Measurements from ENCODE around the gene C7orf25.

The C7orf25 gene

DNA sequence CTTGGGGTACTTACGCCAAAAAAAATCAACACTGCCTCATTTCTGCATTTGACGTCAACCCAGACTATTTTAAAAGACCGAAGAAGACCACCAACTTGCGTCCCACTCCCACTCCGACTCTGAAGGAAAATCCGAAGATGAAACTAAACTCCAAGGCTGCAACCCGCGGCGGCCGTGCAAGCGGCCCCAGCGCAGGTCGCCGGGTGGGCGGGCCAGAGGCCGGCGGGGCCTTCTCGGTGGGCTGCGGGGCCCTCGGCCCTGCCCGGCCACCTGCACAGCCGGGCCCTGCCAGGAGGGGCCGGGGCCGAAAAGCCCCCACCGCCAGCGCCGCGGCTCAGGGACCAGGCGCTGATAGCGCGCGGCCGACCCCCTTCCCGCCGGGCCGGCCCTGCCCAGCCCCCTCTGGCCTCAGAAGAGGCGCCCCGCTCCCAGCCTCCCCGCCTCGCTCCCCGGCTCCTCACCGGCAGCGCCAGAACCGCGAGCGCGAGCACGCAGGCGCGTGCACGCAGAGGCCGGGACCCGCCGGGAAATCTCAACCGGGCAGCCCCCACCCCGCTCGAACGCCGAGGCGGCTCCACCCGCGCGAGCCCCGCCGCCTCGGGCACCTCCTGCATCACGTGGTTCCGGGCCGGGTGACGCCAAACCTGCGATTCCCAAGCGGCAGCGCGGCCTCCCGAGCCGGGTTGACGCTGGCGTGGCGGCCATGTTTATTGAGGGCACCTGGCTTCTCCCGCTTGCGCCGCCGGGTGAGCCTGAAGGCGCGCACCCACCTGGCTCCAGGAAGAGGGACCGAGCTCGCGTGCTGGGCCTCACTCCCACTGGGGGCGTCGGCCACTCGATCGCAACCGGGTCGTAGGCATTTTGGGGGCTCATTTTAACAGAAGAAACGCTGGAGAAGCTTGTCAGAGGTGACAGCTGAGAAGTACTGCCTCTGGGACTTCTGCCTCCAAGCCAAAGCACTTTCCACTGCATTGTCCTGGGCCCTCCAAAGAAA, at the start of gene C7orf25:
TSS of gene C7orf25 (minus strand) at position 617 of the 994 bp plus-strand sequence. CDS start 1,170 bp downstream, outside the sequence.
- H3K4me2 ChIP-seq (ENCODE audit: low read length): peak within 1 kb of the TSS; percentile 81
- no peaks in the 10 kb centered on the region for H3K27me3 ChIP-seq (ENCODE audit: control insufficient read depth, low read length)
- no peaks in the 10 kb centered on the region for H4K20me1 ChIP-seq (ENCODE audit: control insufficient read depth, insufficient read depth, low read depth, low read length)
- H3F3A ChIP-seq (ENCODE audit: control insufficient read depth, insufficient read depth): peaks cover 28% of the 10 kb centered on the region
- peaks cover 35% of the 10 kb centered on the region for H3K4me1 ChIP-seq (ENCODE audit: control insufficient read depth, low read length)
- H3K79me2 ChIP-seq (ENCODE audit: control insufficient read depth, low read length): peaks cover 16% of the 10 kb centered on the region
- no peaks in the 10 kb centered on the region for H3K9me2 ChIP-seq (replicated peaks; ENCODE audit: control insufficient read depth, low read length)
- peaks cover 37% of the 10 kb centered on the region for H3K36me3 ChIP-seq (ENCODE audit: control insufficient read depth, low read length)
- TF ChIP-seq EZH2phosphoT487 (IDR thresholded peaks at IDR 0.05; ENCODE audit: borderline replicate concordance, low read length): no peak
- TF ChIP-seq, protein P1, sequence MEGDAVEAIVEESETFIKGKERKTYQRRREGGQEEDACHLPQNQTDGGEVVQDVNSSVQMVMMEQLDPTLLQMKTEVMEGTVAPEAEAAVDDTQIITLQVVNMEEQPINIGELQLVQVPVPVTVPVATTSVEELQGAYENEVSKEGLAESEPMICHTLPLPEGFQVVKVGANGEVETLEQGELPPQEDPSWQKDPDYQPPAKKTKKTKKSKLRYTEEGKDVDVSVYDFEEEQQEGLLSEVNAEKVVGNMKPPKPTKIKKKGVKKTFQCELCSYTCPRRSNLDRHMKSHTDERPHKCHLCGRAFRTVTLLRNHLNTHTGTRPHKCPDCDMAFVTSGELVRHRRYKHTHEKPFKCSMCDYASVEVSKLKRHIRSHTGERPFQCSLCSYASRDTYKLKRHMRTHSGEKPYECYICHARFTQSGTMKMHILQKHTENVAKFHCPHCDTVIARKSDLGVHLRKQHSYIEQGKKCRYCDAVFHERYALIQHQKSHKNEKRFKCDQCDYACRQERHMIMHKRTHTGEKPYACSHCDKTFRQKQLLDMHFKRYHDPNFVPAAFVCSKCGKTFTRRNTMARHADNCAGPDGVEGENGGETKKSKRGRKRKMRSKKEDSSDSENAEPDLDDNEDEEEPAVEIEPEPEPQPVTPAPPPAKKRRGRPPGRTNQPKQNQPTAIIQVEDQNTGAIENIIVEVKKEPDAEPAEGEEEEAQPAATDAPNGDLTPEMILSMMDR (IDR thresholded peaks at IDR 0.05; ENCODE audit: low read depth, low read length, poor library complexity, severe bottlenecking): peak; percentile 35
- H3K27ac ChIP-seq (ENCODE audit: low read depth, low read length): 0 out of 2 replicates have a peak within 1 kb of the TSS, but pooled peaks have one; percentile 8
- peak within 1 kb of the TSS; percentile 86 for H3K4me3 ChIP-seq (ENCODE audit: low read length)
- H3K9me3 ChIP-seq (ENCODE audit: control insufficient read depth, insufficient read depth, low read length): no peaks in the 10 kb centered on the region

DNA sequence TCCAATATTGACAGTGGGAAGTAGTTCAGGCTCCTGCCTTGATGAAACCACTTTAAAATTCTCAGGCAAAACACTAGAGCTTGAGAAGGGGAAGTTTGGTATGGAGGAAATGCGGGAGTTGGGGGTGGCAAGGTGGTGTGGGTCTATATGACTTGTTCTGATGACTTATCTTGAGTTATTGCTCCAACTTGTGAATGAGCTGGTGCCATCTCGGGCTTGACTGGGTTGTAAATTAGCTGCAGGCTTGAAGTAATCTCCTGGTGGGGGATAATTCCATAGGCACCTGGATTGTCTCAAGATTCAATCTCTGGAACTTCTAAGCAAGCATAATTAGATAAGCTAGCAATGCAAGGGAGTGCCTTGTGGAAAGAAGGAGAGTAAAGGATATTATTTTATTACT, 49.3 kb upstream of the C7orf25 start:
- no peaks in the 10 kb centered on the region for H4K20me1 ChIP-seq (ENCODE audit: control insufficient read depth, insufficient read depth, low read depth, low read length)
- no peaks in the 10 kb centered on the region for H3K79me2 ChIP-seq (ENCODE audit: control insufficient read depth, low read length)
- H3K4me1 ChIP-seq (ENCODE audit: control insufficient read depth, low read length): no peaks in the 10 kb centered on the region
- H3K27me3 ChIP-seq (ENCODE audit: control insufficient read depth, low read length): peaks cover 10% of the 10 kb centered on the region
- no peaks in the 10 kb centered on the region for H3K36me3 ChIP-seq (ENCODE audit: control insufficient read depth, low read length)
- H3K27ac ChIP-seq (ENCODE audit: low read depth, low read length): no peak overlapping the region
- no peaks in the 10 kb centered on the region for H3F3A ChIP-seq (ENCODE audit: control insufficient read depth, insufficient read depth)
- no peaks in the 10 kb centered on the region for H3K9me2 ChIP-seq (replicated peaks; ENCODE audit: control insufficient read depth, low read length)
- H3K4me2 ChIP-seq (ENCODE audit: low read length): no peak overlapping the region
- TF ChIP-seq EZH2phosphoT487 (IDR thresholded peaks at IDR 0.05; ENCODE audit: borderline replicate concordance, low read length): no peak
- TF ChIP-seq, protein P1 (IDR thresholded peaks at IDR 0.05; ENCODE audit: low read depth, low read length, poor library complexity, severe bottlenecking): no peak
- no peak overlapping the region for H3K4me3 ChIP-seq (ENCODE audit: low read length)
- peaks cover 3% of the 10 kb centered on the region; the same call in 1 of the 2 replicates for H3K9me3 ChIP-seq (ENCODE audit: control insufficient read depth, insufficient read depth, low read length)

DNA sequence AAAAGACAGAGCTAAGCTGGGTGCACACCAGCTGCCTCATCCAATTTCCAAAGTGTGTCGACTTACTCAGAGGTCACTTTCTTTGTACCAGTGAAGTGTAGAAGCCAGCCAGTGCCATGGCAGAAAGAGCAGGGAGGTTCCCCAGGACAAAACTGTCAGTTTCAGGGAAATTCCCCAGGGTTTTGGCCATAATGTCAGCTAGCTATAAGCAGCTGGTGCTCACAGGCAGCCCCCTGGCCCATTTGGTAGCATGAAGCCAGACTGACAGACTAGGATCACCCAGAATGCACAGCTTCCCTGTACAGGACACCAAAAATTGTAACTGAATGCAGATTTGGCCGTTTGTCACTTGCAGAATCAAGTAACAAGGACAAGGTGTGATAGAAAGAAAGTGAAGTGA, 48.9 kb upstream of the C7orf25 start:
- Histone ChIP-seq H3K79me2 (ENCODE audit: control insufficient read depth, low read length) (no peaks in the 10 kb centered on the region), H3K4me2 (ENCODE audit: low read length) (no peak overlapping the region)

More for the DNA sequence above, 48.9 kb upstream of the C7orf25 start:
- Histone ChIP-seq H3K27ac (ENCODE audit: low read depth, low read length) (no peak overlapping the region), H3K4me3 (ENCODE audit: low read length) (no peak overlapping the region), H3K36me3 (ENCODE audit: control insufficient read depth, low read length) (no peaks in the 10 kb centered on the region), H4K20me1 (ENCODE audit: control insufficient read depth, insufficient read depth, low read depth, low read length) (no peaks in the 10 kb centered on the region), H3K9me3 (ENCODE audit: control insufficient read depth, insufficient read depth, low read length) (peaks cover 7% of the 10 kb centered on the region; the same call in 1 of the 2 replicates), H3F3A (ENCODE audit: control insufficient read depth, insufficient read depth) (no peaks in the 10 kb centered on the region), H3K9me2 (replicated peaks; ENCODE audit: control insufficient read depth, low read length) (no peaks in the 10 kb centered on the region), H3K27me3 (ENCODE audit: control insufficient read depth, low read length) (peaks cover 10% of the 10 kb centered on the region), H3K4me1 (ENCODE audit: control insufficient read depth, low read length) (no peaks in the 10 kb centered on the region)
- no peak for TF ChIP-seq EZH2phosphoT487 (IDR thresholded peaks at IDR 0.05; ENCODE audit: borderline replicate concordance, low read length)
- TF ChIP-seq, protein P1 (IDR thresholded peaks at IDR 0.05; ENCODE audit: low read depth, low read length, poor library complexity, severe bottlenecking): no peak
